GM12864 (cell line): ENCODE results near the gene RHPN2.
"Not testable (repeated sequence)": the region's sequence is repeated elsewhere in the genome, so short reads cannot be mapped to it uniquely, and the experiment has no call there.

ENCODE experiments used
- DNase-seq: peaks from one replicate; pipeline ENCODE4 v3.0.0-alpha.2; 2011; ENCODE audit warnings: low read depth
- H3K4me3 ChIP-seq: 2 replicates; pipeline ENCODE4 v1.5.1; 2011; ENCODE audit warnings: mild to moderate bottlenecking, low read depth, low read length, control low read depth
- TF ChIP-seq, protein P1 (sequence below): IDR thresholded peaks from 2 replicates; pipeline ENCODE4 v1.5.1; 2011; ENCODE audit warnings: low read depth, mild to moderate bottlenecking, moderate library complexity, low read length, control low read depth, inconsistent platforms; ENCODE audit errors: missing control alignments

The RHPN2 gene

DNA sequence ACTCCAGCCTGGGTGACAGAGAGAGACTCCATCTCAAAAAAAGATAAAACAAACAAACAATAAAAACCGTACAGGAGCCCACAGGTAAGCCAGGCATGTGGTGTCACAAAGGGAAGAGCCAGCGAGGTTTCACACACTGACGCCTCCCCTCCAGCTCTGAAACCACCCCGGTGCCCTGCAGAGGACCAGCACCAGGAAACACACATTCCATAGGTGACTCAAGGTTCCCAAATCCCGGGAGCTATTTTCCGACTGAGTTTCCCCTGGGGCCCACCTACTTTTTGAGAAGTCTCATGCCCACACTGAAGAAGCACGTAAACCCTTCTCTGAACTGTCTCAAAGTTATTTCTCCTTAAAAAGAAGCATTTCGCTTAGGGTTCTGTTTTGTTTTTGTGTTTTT lies 40.3 kb downstream of the RHPN2 start:
- no peak for DNase-seq
- H3K4me3 ChIP-seq = no peak overlapping the region
- TF ChIP-seq, protein P1, sequence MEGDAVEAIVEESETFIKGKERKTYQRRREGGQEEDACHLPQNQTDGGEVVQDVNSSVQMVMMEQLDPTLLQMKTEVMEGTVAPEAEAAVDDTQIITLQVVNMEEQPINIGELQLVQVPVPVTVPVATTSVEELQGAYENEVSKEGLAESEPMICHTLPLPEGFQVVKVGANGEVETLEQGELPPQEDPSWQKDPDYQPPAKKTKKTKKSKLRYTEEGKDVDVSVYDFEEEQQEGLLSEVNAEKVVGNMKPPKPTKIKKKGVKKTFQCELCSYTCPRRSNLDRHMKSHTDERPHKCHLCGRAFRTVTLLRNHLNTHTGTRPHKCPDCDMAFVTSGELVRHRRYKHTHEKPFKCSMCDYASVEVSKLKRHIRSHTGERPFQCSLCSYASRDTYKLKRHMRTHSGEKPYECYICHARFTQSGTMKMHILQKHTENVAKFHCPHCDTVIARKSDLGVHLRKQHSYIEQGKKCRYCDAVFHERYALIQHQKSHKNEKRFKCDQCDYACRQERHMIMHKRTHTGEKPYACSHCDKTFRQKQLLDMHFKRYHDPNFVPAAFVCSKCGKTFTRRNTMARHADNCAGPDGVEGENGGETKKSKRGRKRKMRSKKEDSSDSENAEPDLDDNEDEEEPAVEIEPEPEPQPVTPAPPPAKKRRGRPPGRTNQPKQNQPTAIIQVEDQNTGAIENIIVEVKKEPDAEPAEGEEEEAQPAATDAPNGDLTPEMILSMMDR = no peak

DNA sequence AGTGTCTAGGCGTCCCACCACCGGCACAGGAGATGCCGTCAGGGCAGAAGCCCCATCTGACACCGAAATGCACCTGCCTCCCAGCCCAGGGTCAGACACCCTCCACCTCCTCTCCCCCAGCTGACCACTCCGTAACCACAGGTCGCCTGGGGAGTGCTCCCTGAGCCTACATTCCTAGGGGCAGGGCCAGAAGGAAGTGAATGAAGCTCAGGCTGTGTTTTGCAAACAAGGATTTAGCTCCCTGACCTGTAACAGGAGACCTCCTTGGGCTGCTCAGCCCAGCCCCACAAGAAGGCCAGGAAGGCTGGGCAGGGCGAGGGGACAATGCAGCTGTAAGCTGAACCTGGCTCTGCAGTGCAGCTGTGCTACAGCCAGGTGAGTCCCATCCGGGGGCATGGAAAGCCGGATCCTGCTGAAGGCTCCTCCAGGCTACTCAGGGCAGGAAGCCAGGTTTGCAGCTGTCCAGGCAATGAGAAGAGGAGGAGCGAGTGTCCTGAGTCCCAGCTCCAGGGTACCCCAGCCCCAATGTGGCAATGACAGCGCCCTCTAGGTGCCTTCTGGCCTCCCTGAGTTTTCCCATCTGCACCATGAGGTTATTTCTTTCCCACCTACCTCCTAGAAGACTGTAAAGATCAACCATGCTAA lies 42.1 kb downstream of the RHPN2 start:
- no peak overlapping the region for H3K4me3 ChIP-seq
- TF ChIP-seq, protein P1 = peak; percentile 6
- no peak for DNase-seq

DNA sequence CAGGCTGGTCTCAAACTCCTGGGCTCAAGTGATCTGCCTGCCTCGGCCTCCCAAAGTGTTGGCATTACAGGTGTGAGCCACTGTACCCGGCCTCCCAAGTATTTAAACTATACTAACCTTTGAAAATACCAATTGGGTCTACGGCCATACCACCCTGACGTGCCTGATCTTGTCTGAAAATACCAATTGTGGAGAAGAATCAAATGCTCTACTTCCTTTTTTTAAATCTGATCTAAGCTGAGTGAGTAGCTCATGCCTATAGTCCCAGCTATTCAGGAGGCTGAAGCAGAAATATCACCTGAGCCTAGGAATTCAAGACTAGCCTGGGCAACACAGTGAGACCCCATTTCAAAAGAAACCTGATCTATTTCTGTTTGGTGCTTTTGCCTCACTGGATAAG lies 53.8 kb downstream of the RHPN2 start:
- H3K4me3 ChIP-seq, DNase-seq: not testable (repeated sequence)

DNA sequence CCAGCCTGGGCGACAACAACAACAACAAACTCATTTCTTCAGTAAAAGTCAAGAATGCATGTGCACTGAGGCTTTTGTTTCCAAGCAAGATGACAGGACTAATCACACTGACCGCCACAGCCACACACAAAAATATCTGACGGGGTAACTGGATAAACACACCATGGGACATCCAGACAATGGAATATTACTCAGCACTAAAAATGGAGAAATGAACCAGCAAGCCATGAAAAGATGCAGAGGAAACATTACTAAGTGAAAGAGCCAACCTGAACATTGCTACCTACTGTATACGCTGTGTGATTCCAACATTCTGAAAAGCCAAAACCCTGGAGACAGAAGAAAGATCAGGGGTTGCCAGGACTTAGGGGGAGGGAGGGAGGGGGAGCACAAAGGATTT lies 56.0 kb downstream of the RHPN2 start:
- TF ChIP-seq, protein P1 = no peak
- no peak for DNase-seq
- H3K4me3 ChIP-seq = no peak overlapping the region

DNA sequence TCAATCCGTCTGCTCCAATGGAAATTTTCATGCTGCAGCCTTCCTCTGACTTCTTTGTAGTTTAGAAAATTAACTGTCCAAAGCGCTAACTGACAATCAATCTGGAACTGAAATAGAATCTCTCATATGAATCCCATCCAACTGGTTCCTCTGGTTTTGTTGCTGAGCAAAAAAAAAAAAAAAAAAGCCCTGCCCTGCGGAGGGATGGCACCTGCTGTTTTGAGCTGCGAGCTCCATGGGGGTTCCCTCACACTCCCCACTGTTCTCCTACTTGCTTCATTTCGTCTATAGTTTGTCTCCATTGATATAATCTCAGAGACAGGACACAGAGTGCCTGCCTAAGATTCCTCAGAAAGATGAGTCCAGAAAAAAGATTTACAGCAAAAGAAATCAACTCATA lies 59.2 kb downstream of the RHPN2 start:
- no peak for DNase-seq
- TF ChIP-seq, protein P1 = no peak
- H3K4me3 ChIP-seq = no peak overlapping the region

DNA sequence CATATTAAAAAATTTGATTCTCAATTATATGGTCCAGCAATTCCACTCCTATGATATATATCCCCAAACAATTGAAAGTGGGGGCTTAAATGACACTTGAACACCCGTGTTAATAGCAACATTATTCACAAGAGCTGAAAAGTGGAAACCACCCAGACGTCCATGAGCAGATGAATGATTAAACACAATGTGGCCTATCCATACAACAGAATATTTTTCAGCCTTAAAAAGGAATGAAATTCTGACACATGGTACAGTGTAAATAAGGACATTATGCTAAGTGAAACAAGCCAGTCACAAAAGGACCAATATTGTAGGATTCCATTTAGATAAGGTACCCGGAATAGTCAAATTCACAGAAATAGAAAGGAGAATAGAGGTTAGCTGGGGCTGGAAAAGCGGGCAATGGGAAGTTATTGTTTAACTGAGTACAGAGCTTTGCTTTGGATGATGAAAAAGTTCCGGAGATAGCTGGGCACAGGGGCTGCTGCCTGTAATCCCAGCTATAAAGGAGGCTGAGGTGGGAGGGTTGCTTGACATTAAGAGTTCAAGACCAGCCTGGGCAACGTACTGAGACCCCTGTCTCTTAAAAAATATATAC lies 61.2 kb downstream of the RHPN2 start:
- DNase-seq = not testable (repeated sequence)

DNA sequence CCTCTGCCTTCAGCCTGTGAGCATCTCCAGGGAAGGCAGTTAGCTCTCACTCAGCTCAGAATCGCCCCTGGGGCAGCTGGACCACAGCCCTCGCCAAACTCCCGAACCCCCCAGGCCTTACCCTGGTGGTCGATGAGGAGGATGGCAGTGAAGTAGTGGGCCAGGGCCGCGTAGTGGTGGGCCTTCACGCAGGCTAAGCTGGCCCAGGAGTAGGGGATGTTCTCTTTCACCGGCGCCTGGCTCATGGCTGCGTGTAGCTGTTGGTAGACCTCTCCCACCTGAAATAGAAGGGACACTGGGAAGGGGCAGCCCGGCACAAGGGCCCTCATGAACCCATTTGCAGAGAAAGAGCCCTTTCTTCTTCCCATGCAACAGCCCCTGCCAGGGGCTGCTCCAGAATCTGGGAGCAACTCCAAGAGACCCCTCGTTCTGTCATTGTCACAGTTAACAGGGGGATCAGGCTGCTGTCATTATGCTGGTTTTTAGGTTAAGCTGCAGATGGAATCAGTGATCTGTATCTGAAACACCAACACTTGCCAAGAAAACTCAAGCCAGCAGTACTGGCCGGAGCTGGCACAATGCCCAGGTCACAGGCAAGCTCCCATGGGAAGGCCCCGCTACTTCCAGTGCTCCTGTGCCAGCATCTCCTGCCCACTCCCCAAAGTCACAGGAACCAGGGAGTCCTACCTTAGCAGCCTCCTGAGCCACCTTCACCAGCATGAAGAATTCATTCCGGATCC lies 62.4 kb downstream of the RHPN2 start:
- not testable (repeated sequence) for DNase-seq, H3K4me3 ChIP-seq

More for the DNA sequence above, 61.2 kb downstream of the RHPN2 start:
- H3K4me3 ChIP-seq = not testable (repeated sequence)

DNA sequence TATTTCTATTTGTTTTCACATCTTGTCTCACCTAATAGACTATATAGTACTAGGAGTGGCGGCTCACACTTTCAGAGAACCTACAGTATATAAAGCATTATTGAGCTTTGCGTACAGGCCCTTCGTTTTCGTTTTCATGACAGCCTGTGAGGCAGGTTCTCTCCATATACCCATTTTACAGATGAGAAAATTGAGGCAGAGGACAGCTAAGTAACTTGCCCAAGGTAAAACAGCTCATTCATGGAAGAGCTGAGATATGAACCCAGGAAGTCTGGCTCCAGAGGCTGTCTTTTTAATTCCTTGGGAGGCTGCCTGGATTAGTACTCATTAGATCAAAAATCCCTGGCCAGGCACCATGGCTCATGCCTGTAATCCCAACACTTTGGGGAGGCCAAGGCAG lies 63.8 kb downstream of the RHPN2 start:
- H3K4me3 ChIP-seq = no peak overlapping the region
- DNase-seq = no peak
- TF ChIP-seq, protein P1 = no peak
